CD4-positive, alpha-beta T cell treated with Interleukin-10 for 1 hour (primary cell): Measurements from ENCODE around the gene RHBDD3.
"Not testable (repeated sequence)": the region's sequence is repeated elsewhere in the genome, so short reads cannot be mapped to it uniquely, and the experiment has no call there.

Experiments used
- DNase-seq: peaks from one replicate; pipeline ENCODE4 v3.0.0-alpha.2; 2020

The RHBDD3 gene

GRCh38 chr22:29245626-29246385 is 22.0 kb downstream of the RHBDD3 start:
- peak; percentile 69 for DNase-seq

GRCh38 chr22:29244785-29245625 is 22.8 kb downstream of the RHBDD3 start:
- DNase-seq: no peak

- DNase-seq: no peak
Measured at GRCh38 chr22:29243874-29244446, 23.8 kb downstream of the RHBDD3 start.

DNA sequence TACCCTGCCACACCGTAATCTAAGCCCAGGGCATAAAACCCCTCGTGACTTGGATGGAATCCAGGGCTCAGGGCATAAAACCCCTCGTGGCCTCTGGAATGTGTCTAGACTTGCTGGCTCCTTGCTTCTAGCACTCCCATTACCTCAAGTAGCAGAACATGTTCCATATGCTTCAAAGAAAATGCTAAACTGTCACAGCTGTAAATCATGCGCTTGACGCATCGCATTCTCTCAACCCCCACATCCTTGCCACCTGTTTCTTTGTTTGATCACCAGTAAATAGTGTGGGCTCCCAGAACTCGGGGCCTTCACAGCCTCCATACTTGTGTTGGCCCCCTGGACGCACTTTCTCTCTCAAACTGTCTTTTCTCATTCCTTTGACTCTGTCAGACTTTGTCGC is 27.3 kb downstream of the RHBDD3 start:
- not testable (repeated sequence) for DNase-seq

DNA sequence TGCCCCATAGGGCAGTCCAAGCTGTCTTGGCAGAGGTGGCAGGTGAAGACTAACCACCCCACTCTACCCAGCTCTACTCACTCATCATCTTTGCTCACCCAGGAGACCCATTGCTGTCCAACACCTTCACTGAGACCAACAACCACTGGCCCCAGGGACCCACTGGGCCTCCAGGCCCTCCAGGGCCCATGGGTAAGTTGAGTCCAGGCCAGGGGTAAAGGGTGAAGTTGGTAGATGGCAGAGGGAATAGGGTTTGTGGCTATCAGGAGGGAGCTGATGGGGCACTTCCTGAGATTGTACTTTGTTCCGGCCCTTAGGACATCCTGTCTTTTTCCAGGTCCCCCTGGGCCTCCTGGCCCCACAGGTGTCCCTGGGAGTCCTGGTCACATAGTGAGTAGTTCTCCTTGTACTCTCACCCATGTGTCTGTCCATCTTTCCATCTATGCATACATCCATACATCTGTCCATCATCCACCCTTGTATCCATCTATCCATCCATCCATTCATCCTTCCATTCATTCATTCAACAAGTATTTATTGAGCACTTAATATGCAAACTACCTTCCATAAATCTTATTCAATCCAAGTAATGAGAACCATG is 34.4 kb downstream of the RHBDD3 start:
- no peak for DNase-seq

- no peak for DNase-seq
Measured at GRCh38 chr22:29231971-29232959, 35.5 kb downstream of the RHBDD3 start.

- DNase-seq: no peak
Measured at GRCh38 chr22:29230972-29231875, 36.6 kb downstream of the RHBDD3 start.

DNA sequence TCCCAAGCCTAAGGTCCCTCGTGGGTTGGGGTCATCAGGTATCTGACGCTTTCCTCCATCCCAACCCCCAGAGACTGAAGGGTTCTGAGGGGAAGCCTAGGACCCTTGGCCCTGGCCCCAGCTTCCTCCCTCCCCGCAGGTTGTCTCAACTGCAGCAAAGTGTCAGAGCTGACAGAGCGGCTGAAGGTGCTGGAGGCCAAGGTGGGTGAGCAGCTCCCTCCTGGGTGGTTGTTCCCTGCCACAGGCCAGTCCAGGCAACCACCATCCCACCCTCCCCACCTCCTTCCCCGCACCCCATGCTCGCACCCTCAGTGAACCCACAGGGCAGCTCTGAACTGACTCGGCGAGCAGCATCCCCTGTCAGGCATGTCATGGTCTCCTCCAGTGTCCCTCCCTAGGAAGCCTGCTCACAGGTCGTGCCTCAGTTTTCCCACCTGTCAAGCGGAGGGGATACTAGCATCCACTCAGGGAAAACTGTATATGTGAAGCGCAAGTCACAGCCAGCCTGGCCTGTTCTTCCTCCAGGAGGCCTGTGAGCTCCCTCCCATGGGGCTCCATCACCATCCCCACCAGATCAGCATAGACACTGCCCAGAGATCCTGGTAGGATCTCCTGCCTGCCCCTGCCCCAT is 41.3 kb downstream of the RHBDD3 start:
- no peak for DNase-seq

GRCh38 chr22:29225422-29226090 is 42.2 kb downstream of the RHBDD3 start:
- no peak for DNase-seq

DNA sequence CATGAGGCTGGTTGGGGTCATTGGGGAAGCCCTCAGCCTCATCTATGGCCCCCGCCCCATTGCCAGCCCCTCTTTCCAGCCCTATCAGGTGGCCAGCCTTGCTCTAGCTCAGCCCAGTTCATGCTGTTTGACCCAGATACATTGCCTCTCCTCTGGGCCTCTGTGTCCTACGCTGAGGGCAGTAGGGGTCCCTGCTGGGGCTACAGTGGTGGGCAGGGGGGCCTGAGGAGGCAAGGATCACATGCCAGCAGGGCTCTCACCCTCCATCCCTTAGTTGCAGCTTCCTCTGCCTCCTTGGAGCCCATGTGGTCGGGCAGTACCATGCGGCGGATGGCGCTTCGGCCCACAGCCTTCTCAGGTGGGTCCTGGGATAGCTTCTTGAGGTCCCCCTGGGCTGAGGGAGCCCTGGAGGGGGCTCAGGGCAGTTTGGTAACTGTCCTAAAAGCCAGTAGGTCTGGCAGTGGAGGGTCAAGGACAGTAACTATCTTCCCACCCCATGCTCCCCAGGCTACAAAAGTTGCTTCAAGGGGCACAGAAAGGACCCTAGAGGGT is 42.8 kb downstream of the RHBDD3 start:
- no peak for DNase-seq

- no peak for DNase-seq
Measured at GRCh38 chr22:29224121-29224858, 43.5 kb downstream of the RHBDD3 start.

GRCh38 chr22:29219881-29220670 is 47.7 kb downstream of the RHBDD3 start:
- no peak for DNase-seq

DNA sequence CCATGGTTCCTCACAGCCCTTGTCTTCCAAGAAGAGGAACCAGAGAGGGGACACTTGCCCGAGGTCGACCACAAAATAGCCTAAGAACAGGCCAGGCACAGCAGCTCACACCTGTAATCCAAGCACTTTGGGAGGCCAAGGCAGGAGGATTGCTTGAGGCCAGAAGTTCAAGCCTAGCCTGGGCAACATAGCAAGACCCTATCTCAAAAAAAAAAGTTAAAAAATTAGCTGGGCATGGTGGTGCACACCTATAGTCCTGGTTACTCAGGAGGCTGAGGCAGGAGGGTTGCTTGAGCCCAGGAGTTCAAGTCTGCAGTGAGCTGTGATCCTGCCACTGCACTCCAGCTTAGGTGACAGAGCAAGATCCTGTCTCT is 48.4 kb downstream of the RHBDD3 start:
- DNase-seq: not testable (repeated sequence)

GRCh38 chr22:29218758-29219408 is 48.9 kb downstream of the RHBDD3 start:
- no peak for DNase-seq

DNA sequence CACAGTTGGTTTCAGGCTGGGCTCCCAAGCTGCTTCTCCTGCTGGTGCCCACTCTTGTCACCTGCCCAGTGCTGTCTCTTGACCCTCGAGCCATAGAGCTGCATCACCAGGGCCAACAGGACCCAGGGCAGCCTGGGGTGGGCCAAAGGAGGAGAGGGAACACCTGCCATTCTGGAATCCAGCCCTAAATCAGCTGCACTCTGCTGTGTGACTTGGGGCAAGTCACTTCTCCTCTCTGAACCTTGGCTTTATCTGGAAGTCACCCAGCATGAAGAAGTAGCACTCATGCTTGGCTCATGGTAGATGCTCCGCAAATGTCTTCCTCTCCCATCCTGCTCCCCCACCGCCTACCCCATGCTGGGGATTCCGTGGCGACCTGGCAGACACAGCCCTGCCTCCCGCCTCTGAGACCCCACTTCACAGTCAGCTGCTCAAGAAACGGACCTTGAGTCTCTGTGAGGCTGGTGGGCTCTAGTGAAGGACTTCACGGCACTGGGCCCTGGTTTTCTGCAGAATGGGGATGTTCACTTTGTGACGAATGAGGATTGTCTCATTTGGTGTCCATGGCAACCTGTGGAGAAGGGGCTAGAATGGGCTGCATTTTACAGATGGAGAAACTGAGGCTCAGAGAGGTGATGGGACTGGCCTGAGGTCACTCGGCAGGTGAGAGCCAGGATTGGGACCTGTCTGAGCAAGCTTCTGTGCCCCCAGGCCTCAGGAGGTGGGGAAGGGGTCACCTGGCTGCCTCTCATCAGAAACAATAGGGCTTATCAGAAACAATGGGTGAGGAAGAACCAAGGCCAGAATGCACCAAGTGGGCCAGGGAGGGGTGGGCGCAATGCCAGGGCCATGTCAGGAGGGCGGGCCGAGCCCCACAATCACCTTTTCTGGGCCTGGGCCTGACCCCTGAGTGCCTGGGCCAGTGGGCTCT is 49.7 kb downstream of the RHBDD3 start:
- no peak for DNase-seq
